HG03457 (cell line): ENCODE data around the gene NDUFS4.
"Not testable (repeated sequence)": the region's sequence is repeated elsewhere in the genome, so short reads cannot be mapped to it uniquely, and the experiment has no call there.

ENCODE experiments used
- ATAC-seq: cut with Tn5 transposase; IDR thresholded peaks from one replicate; pipeline ENCODE4 v1.9.1; 2021; ENCODE audit warnings: moderate number of reproducible peaks; ENCODE audit not compliant: unreplicated experiment

The NDUFS4 gene

DNA sequence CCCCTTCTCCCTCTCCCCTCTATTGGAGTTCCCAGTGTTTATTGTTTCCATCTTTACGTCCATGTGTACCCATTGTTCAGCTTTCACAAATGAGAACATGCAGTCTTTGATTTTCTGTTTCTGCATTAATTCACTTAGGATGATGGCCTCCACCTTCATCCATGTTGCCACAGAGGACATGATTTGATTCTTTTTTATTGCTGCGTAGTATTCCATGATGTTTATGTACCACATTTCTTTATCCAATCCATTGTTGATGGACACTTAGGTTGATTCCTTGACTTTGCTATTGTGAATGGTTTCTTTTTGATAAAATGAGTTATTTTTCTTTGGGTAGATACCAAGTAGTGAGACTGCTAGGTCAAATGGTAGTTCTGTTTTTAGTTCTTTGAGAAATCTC, 88.9 kb downstream of the NDUFS4 start:
- ATAC-seq = no peak

- not testable (repeated sequence) for ATAC-seq
Observed at GRCh38 chr5:53660573-53660972, 100.1 kb downstream of the NDUFS4 start.

- not testable (repeated sequence) for ATAC-seq
Observed at GRCh38 chr5:53665313-53665712, 104.9 kb downstream of the NDUFS4 start.

DNA sequence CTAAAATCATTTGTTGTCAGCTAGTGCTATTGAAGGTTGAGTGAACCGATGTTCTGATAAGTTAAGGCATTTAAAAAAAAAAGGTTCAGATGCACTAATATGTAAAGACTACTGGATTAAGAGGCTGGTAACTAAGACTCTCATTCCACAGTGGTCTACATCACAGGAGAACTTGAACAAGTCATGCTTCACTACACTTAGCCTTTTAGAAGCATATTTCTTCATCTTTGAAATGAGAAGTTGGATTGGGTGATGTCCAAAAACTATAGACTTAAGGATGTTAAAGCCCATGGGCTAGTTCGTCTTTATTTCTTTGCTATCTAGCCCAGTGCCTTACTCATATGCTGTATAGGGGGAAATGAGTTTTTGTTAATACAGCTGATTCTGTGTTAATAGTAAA, 107.2 kb downstream of the NDUFS4 start:
- ATAC-seq = no peak

- ATAC-seq = no peak
Observed at GRCh38 chr5:53671447-53671846, 111.0 kb downstream of the NDUFS4 start.

GRCh38 chr5:53674121-53674520, 113.7 kb downstream of the NDUFS4 start:
- no peak for ATAC-seq

GRCh38 chr5:53677632-53678031, 117.2 kb downstream of the NDUFS4 start:
- ATAC-seq = no peak

DNA sequence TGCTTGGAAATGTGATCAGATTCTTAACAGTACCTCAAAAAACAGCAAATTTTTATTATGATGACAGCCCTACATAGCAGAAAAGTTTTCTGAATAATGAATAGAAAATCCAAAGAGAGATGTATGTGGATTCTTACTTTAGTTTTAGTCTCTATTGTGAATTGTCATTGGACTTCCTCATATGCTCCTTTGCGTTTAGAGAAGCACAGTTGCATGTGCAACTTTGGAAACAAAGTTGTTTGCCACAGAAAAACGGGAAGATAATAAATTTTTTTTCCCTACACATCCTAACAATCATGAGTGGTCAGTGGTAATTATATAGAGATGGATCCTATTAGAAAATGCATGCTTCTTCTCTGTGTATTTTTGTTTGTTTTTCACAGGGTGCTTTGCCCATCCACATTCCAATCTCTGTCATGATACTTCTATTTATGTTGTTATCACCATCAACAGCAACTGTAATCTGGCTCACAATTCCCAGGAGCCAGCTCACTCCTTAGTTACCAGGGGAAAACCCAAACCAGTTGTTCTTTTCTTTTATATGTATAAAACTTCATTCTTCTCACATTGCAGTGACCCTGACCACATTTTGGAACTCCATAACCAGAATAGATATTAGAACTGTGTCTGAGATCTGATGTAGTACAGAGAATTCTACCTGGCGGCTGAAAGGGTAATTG, 118.7 kb downstream of the NDUFS4 start:
- ATAC-seq = no peak

- ATAC-seq = no peak
Observed at GRCh38 chr5:53681079-53681478, 120.6 kb downstream of the NDUFS4 start.

DNA sequence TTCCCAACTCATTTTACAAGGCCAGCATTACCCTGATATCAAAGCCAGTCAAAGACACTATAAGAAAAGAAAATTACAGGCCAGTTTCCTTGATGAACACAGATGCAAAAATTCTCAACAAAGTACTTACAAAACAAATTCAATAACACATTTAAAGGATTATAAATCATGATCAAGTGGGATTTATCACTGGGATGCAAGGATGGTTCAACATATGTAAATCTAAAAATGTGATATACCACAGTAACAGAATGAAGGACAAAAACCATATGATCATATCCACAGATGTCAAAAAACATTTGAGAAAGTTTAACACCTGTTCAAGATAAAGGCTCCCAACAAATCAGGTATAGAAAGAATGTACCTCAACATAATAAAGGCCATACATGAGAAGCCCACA, 130.6 kb downstream of the NDUFS4 start:
- ATAC-seq = no peak

GRCh38 chr5:53694520-53695022, 134.1 kb downstream of the NDUFS4 start:
- ATAC-seq = no peak

DNA sequence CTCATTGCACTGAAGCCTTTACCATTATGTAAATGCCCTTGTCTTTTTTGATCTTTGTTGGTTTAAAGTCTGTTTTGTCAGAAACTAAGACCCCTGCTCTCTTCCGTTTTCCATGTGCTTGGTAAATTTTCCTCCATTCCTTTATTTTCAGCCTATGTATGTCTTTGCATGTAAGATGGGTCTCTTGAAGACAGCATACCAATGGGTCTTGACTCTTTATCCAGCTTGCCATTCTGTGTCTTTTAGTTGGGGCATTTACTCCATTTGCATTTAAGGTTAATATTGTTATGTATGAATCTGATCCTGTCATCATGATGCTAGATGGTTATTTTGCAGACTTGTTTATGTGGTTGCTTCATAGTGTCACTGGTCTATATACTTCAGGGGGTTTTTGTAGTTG, 150.0 kb downstream of the NDUFS4 start:
- not testable (repeated sequence) for ATAC-seq

GRCh38 chr5:53712327-53712726, 151.9 kb downstream of the NDUFS4 start:
- no peak for ATAC-seq

- ATAC-seq = no peak
Observed at GRCh38 chr5:53713978-53714666, 153.7 kb downstream of the NDUFS4 start.

DNA sequence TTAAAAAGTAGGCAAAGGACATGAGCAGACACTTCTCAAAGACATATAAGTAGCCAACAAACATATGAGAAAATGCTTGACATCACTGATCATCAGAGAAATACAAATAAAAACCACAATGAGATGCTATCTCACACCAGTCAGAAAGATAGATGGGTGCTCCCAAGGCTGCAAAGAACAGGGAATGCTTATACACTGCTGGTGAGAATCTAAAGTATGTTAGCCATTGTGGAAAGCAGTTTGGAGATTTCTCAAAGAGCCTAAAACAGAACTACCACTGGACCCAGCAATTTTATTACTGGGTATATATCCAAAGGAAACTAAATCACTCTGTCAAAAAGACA, 154.2 kb downstream of the NDUFS4 start:
- ATAC-seq = no peak

- ATAC-seq = no peak
Observed at GRCh38 chr5:53726121-53726520, 165.7 kb downstream of the NDUFS4 start.

GRCh38 chr5:53730943-53731342, 170.5 kb downstream of the NDUFS4 start:
- ATAC-seq = no peak
